Bronchial epithelial cell (primary cell): ENCODE data around the gene VTN. TPM values are rescaled to one million over a fixed set of nuclear protein-coding genes. Genes with fewer than 3 reads are reported as not detected.

ENCODE experiments used
- DNase-seq: peaks from one replicate; pipeline ENCODE4 v3.0.0-alpha.2; 2010; ENCODE audit warnings: low read depth
- FAIRE-seq: peaks from 2 replicates; lab custom pipeline; 2011; peaks lifted over from hg19 to GRCh38; lab: Jason Lieb, UNC
- H3K27me3 ChIP-seq: 2 replicates; pipeline ENCODE4 v1.5.1; 2011; ENCODE audit warnings: low read length; ENCODE audit not compliant: control insufficient read depth, insufficient read depth
- H3K36me3 ChIP-seq: 2 replicates; pipeline ENCODE4 v1.5.1; 2011; ENCODE audit warnings: low read length; ENCODE audit not compliant: control insufficient read depth, insufficient read depth
- H3K4me3 ChIP-seq: 2 replicates; pipeline ENCODE4 v1.5.1; 2011; ENCODE audit warnings: mild to moderate bottlenecking, low read depth, low read length, control low read depth
- CTCF ChIP-seq: IDR thresholded peaks from 2 replicates; pipeline ENCODE4 v1.5.1; 2011; ENCODE audit warnings: mild to moderate bottlenecking, moderate library complexity, low read length, control low read depth, inconsistent platforms; ENCODE audit not compliant: insufficient read depth, severe bottlenecking
- total RNA-seq: library from RNA; depleted of rRNA; stranded (reverse); fragments of >200 nt; gene quantifications from 2 replicates; pipeline ENCODE4 v1.2.1, GENCODE V29; 2014

The VTN gene
- under 0.01 TPM in 2 replicates for total RNA-seq

DNA sequence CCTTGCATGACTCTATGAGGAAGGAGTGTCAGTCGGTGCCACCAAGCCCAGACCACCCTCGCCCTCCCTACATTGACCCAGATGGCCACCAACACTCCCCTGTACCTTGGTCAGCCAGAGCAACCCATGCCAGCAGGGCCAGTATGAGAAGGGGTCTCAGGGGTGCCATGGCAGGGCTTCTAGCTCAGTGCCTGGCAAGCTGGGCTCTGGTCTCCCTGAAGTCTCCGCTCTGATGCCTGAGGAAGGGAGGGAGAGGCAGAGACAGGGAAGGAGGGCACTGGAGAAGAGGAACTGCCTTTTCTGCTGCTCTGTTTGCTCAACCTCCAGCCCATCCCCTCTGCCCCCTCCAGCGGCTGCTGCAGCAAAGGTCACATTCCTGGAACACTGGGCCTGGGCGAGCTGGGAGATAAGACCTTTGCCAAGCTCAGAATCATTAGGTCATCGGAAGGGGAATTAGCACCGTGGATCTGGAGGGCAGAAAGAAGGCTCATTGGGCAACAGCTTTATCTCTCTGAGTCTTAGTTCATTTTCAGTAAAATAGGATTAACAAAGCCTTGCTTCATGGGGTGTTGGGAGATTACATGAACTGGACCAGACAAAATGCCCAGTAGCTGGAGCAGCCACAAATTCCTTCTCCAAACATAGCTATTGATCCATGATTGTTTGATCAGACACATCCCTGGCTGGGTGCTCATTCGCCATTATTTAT, at the start of gene VTN:
Gene VTN, minus strand, starts transcription at position 273 of the 709 bp plus-strand sequence. Its CDS starts 104 bp downstream, at position 169.
- FAIRE-seq = no peak
- no peaks in the 10 kb centered on the region for H3K36me3 ChIP-seq
- peaks cover 17% of the 10 kb centered on the region for H3K27me3 ChIP-seq
- no peak for DNase-seq
- no peak within 1 kb of the TSS for H3K4me3 ChIP-seq
- no peak for TF ChIP-seq CTCF

- DNase-seq = peak; percentile 65
- no peak overlapping the region for H3K4me3 ChIP-seq
- peak; percentile 96 for TF ChIP-seq CTCF
- H3K36me3 ChIP-seq = no peaks in the 10 kb centered on the region
- FAIRE-seq = peak; percentile 58
- H3K27me3 ChIP-seq = no peaks in the 10 kb centered on the region
These were observed 46.7 kb upstream of the VTN start for GRCh38 chr17:28416703-28417311.

DNA sequence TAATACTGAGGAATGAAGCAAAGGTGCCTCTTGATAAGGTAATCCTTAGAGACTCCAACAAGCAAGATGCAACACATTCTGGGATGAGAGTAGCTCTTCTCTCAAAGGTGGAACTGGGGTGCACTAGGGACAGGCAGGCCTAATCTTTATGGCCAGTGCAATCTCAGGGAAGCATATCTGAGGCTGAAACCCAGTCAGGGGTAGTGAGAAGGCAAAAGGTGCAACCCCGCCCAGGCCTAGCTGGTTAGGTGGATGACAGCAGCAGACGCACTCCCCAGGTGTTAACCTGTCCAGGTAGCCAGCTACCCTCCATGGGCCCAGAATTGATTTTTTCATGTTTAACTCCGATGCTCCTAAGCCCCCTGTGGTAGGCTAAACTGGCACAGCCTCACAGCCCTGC, 45.8 kb upstream of the VTN start:
- no peak overlapping the region for H3K4me3 ChIP-seq

GRCh38 chr17:28413804-28414203, 43.7 kb upstream of the VTN start:
- Histone ChIP-seq H3K36me3 (no peaks in the 10 kb centered on the region), H3K4me3 (no peak overlapping the region), H3K27me3 (no peaks in the 10 kb centered on the region)
- no peak for DNase-seq
- no peak for FAIRE-seq
- no peak for TF ChIP-seq CTCF

More for the DNA sequence above, 45.8 kb upstream of the VTN start:
- TF ChIP-seq CTCF = no peak
- FAIRE-seq (no peak), DNase-seq (no peak)
- Histone ChIP-seq H3K27me3 (no peaks in the 10 kb centered on the region), H3K36me3 (no peaks in the 10 kb centered on the region)

DNA sequence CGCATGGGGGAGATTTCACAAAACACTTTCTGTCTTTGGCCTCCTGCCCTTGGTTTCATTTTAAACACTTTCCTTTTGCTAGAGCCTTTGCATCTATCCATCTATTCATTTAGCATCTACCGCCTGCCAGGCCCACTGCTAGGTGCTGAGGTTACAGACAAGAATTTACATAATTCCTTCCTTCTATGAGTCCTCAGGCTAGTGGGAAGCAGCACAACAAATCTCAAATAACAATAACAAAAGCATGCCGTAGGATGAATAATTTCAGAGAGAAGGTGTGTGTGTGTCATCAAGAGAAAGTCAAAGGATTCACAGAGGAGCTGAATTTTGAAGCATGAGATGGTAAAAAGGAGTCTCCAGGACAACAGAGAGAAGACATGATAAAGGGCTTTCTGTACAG, 42.0 kb upstream of the VTN start:
- no peak for FAIRE-seq
- Histone ChIP-seq H3K4me3 (no peak overlapping the region), H3K27me3 (no peaks in the 10 kb centered on the region), H3K36me3 (no peaks in the 10 kb centered on the region)
- TF ChIP-seq CTCF = no peak
- DNase-seq = peak; percentile 59

- Histone ChIP-seq H3K4me3 (no peak overlapping the region), H3K36me3 (peaks cover 2% of the 10 kb centered on the region), H3K27me3 (no peaks in the 10 kb centered on the region)
- no peak for TF ChIP-seq CTCF
- no peak for FAIRE-seq
- no peak for DNase-seq
These were observed 37.8 kb upstream of the VTN start for GRCh38 chr17:28407974-28408306.
